Stimulated activated CD4-positive, alpha-beta T cell treated with anti-CD3 and anti-CD28 coated beads, Interleukin-2, amount 100 ng/mL, for 48 hours (primary cell): ENCODE measurements around the gene ELOF1.
"Not testable (repeated sequence)": the region's sequence is repeated elsewhere in the genome, so short reads cannot be mapped to it uniquely, and the experiment has no call there.

Source experiments
- DNase-seq, 2 donors: peaks; one replicate each; pipeline ENCODE4 v3.0.0-alpha.2; 2020

The ELOF1 gene

GRCh38 chr19:11558881-11559828, at the start of gene ELOF1:
TSS of gene ELOF1 (minus strand) at chr19:11559230. CDS start at chr19:11554347, 4,883 bp downstream.
- DNase-seq, result peak; percentile 94

GRCh38 chr19:11606484-11606883, 47.5 kb upstream of the ELOF1 start:
- DNase-seq, result no peak

GRCh38 chr19:11599704-11600103, 40.7 kb upstream of the ELOF1 start:
- DNase-seq, result not testable (repeated sequence)

GRCh38 chr19:11598746-11599145, 39.7 kb upstream of the ELOF1 start:
- DNase-seq, result no peak

GRCh38 chr19:11598103-11598483, 39.1 kb upstream of the ELOF1 start:
- DNase-seq, result no peak

GRCh38 chr19:11597202-11598102, 38.4 kb upstream of the ELOF1 start, which contains the start of gene ZNF627:
TSS of gene ZNF627 (plus strand) at chr19:11597483. CDS start at chr19:11597628, 145 bp downstream.
- peak; percentile 94 to 95 for DNase-seq

GRCh38 chr19:11596156-11596555, 37.1 kb upstream of the ELOF1 start:
- no peak for DNase-seq

GRCh38 chr19:11594084-11594483, 35.1 kb upstream of the ELOF1 start:
- no peak for DNase-seq

GRCh38 chr19:11587975-11588631, 29.1 kb upstream of the ELOF1 start:
- DNase-seq, result no peak

GRCh38 chr19:11587302-11587974, 28.4 kb upstream of the ELOF1 start:
- peak; percentile 82 to 83 for DNase-seq

- no peak for DNase-seq
Observed at GRCh38 chr19:11586331-11586730, 27.3 kb upstream of the ELOF1 start.

- DNase-seq, result peak in 1 of 2 donors; percentile 31
Observed at GRCh38 chr19:11581740-11582139, 22.7 kb upstream of the ELOF1 start.

GRCh38 chr19:11580116-11580515, 21.1 kb upstream of the ELOF1 start:
- no peak for DNase-seq

- no peak for DNase-seq
Observed at GRCh38 chr19:11578258-11579142, 19.5 kb upstream of the ELOF1 start.

GRCh38 chr19:11577451-11578257, 18.6 kb upstream of the ELOF1 start, which contains the start of gene ACP5:
TSS of gene ACP5 (minus strand) at chr19:11577645. CDS start at chr19:11577317, 328 bp downstream.
- DNase-seq, result no peak

- no peak for DNase-seq
Observed at GRCh38 chr19:11576227-11576626, 17.2 kb upstream of the ELOF1 start.

- DNase-seq, result no peak
Observed at GRCh38 chr19:11574689-11575088, 15.7 kb upstream of the ELOF1 start.

- not testable (repeated sequence) for DNase-seq
Observed at GRCh38 chr19:11573763-11574162, 14.7 kb upstream of the ELOF1 start.

- not testable (repeated sequence) for DNase-seq
Observed at GRCh38 chr19:11573354-11573753, 14.3 kb upstream of the ELOF1 start.

- DNase-seq, result no peak
Observed at GRCh38 chr19:11570039-11570462, 11.0 kb upstream of the ELOF1 start.
